Lower lobe of right lung (tissue), 2 donors: Measurements from ENCODE around the gene MAP3K15. TPM values are rescaled to one million over a fixed set of nuclear protein-coding genes. Genes with fewer than 3 reads are reported as not detected.
"Not testable (repeated sequence)": the region's sequence is repeated elsewhere in the genome, so short reads cannot be mapped to it uniquely, and the experiment has no call there.

Experiments
- ATAC-seq, 2 donors: fragments of 200-7000 bp; cut with Tn5 transposase; one replicate each; pipeline ENCODE4 v1.9.1; 2020 to 2022; ENCODE audit warnings: mild to moderate bottlenecking in 2 of 2, moderate library complexity in 2 of 2
- DNase-seq: peaks from one replicate; pipeline ENCODE4 v3.0.0-alpha.2; 2020
- H3K27ac ChIP-seq: fragments of 200-600 bp; one replicate; pipeline ENCODE4 v1.8.0; 2022
- H3K27me3 ChIP-seq: fragments of 200-600 bp; one replicate; pipeline ENCODE4 v1.8.0; 2022; ENCODE audit warnings: low read depth
- H3K36me3 ChIP-seq: fragments of 200-600 bp; one replicate; pipeline ENCODE4 v1.8.0; 2022; ENCODE audit warnings: mild to moderate bottlenecking
- H3K4me1 ChIP-seq: fragments of 200-600 bp; one replicate; pipeline ENCODE4 v1.8.0; 2022
- H3K4me3 ChIP-seq: fragments of 200-600 bp; one replicate; pipeline ENCODE4 v1.8.0; 2022; ENCODE audit warnings: mild to moderate bottlenecking
- H3K9me3 ChIP-seq: fragments of 200-600 bp; one replicate; pipeline ENCODE4 v1.8.0; 2022
- intact Hi-C: fragments of 100-400 bp; cut with DNase I; formaldehyde crosslinking; loops from one replicate; pipeline ENCODE4 v1.11.0; 2022
- total RNA-seq: library from RNA; stranded (reverse); fragmentation: NEBNext Ultra II Directional; extraction: Animal tissue kit (Norgen Biotek cat#: 25700); gene quantifications from one replicate; pipeline ENCODE4 v1.2.1, GENCODE V29; 2021
- TF ChIP-seq, protein P1 (sequence below): fragments of 200-600 bp; IDR thresholded peaks from one replicate; pipeline ENCODE4 v1.8.0; 2022; ENCODE audit warnings: antibody characterized with exemption, mild to moderate bottlenecking
- donor health status: DM: no; HTN: yes; CAD: no; lungs with severe emphysema.

MAP3K15 gene
- total RNA-seq, 1 donor from 2014 or later = 3.2 TPM

DNA sequence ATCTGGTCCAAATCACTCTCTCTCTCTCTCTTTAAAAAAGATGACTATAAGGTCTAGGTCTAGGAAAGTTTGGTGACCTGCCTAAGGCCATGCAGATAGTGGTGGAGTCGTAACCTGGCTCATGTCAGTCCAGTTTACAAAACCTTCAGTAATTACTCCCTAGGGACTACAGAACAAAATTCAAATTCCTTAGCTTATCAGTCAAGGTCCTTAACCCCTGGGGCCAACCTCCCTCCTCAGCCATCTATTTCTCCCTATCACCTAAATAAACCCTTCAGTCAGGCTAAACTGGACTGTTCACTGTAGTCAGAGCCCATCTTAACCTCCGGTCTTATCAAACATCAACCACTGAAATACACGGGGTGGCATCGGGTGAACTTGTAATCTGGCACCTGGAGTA lies 68.9 kb downstream of the MAP3K15 start:
- Histone ChIP-seq H3K4me3 (no peak overlapping the region), H3K27me3 (no peaks in the 10 kb centered on the region)

DNA sequence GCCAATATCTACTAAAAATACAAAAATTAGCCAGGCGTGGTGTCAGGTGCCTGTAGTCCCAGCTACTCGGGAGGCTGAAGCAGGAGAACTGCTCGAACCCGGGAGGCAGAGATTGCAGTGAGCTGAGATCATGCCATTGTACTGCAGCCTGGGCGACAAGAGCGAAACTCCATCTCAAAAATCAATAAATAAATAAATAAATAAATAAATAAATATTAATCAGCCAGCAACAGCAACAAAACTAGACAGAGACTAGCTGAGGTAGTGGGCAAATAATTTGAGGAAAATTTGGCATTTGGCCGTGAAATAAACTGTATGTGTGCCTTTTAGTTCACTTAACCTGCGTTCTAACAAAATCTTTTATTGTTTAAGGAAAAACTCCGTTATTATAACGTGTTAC lies 69.5 kb downstream of the MAP3K15 start:
- H3K4me3 ChIP-seq, H3K27me3 ChIP-seq, H3K36me3 ChIP-seq, ATAC-seq, H3K4me1 ChIP-seq, H3K27ac ChIP-seq, H3K9me3 ChIP-seq, DNase-seq, intact Hi-C loops: not testable (repeated sequence)

More for the DNA sequence above, 68.9 kb downstream of the MAP3K15 start:
- ATAC-seq (no peak), DNase-seq (no peak)
- Histone ChIP-seq H3K9me3 (no peaks in the 10 kb centered on the region), H3K36me3 (no peaks in the 10 kb centered on the region), H3K27ac (no peak overlapping the region), H3K4me1 (no peaks in the 10 kb centered on the region)
- intact Hi-C loops = no loop called here
- TF ChIP-seq, protein P1, sequence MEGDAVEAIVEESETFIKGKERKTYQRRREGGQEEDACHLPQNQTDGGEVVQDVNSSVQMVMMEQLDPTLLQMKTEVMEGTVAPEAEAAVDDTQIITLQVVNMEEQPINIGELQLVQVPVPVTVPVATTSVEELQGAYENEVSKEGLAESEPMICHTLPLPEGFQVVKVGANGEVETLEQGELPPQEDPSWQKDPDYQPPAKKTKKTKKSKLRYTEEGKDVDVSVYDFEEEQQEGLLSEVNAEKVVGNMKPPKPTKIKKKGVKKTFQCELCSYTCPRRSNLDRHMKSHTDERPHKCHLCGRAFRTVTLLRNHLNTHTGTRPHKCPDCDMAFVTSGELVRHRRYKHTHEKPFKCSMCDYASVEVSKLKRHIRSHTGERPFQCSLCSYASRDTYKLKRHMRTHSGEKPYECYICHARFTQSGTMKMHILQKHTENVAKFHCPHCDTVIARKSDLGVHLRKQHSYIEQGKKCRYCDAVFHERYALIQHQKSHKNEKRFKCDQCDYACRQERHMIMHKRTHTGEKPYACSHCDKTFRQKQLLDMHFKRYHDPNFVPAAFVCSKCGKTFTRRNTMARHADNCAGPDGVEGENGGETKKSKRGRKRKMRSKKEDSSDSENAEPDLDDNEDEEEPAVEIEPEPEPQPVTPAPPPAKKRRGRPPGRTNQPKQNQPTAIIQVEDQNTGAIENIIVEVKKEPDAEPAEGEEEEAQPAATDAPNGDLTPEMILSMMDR = no peak

DNA sequence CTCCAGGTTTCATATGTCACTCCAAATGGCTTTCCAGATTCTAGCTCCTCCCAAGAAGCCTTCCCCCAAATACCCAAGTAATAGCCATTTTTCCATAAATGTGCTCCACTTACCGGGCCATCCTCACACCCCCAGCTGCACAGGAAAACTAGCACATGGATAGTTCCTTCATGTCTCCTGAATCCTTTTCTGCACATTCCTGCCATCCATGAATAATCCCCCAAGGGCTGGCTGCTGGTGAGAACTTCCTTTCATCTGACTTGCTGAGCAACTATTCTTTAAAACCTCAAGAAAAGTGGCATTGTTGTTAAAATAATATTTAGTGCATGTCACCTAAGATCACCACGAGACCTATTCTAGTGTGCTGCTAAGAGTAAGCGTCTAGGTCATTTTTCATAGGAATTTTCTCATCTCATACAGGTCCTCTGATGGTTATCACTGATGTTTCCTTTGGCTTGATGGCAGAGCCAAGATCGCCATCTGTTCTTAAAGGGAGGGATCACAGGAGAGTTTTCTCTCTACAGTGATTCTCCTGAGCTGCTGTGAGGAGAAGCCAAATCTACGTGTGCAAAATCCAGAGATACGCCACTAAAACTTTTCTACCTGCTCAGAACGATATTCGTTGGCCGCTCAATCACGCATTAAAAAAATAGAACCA lies 71.3 kb downstream of the MAP3K15 start:
- no peaks in the 10 kb centered on the region for H3K36me3 ChIP-seq
- TF ChIP-seq, protein P1 = no peak
- H3K9me3 ChIP-seq = no peaks in the 10 kb centered on the region
- no peaks in the 10 kb centered on the region for H3K27me3 ChIP-seq
- no peak overlapping the region for H3K4me3 ChIP-seq
- ATAC-seq (no peak), DNase-seq (no peak)
- no peak overlapping the region for H3K27ac ChIP-seq
- H3K4me1 ChIP-seq = no peaks in the 10 kb centered on the region
- intact Hi-C loops = no loop called here

DNA sequence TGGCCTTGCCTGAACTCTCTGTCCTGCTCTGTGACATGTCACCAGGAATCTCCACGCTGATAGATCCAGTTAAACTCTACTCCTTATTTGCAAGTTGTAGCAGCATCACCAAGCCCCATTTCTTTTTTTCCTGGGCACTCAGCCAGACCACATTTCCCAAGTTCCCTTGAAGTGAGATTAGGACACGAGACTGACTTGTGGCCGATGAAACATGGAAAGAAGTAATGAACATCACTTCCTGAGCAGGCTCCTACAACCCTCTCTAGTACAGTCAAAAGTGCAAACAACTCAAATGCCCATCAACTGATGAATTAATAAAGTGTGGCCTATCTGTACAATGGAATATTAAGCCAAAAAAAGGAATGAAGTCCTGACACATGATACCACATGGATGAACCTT lies 74.6 kb downstream of the MAP3K15 start:
- Histone ChIP-seq H3K4me3 (no peak overlapping the region), H3K27ac (no peak overlapping the region), H3K36me3 (no peaks in the 10 kb centered on the region), H3K9me3 (no peaks in the 10 kb centered on the region), H3K27me3 (no peaks in the 10 kb centered on the region), H3K4me1 (no peaks in the 10 kb centered on the region)
- ATAC-seq (no peak), DNase-seq (no peak)
- intact Hi-C loops = no loop called here
- TF ChIP-seq, protein P1 = no peak

DNA sequence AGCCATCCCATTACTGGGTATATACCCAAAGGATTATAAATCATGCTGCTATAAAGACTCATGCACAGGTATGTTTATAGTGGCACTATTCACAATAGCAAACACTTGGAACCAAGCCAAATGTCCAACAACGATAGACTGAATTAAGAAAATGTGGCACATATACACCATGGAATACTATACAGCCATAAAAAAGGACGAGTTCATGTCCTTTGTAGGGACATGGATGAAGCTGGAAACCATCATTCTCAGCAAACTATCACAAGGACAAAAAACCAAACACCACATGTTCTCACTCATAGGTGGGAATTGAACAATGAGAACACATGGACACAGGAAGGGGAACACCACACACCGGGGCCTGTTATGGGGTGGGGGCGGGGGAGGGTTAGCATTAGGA lies 92.6 kb downstream of the MAP3K15 start:
- H3K4me3 ChIP-seq, ATAC-seq, DNase-seq, H3K27me3 ChIP-seq, H3K4me1 ChIP-seq, H3K27ac ChIP-seq, H3K9me3 ChIP-seq, intact Hi-C loops, H3K36me3 ChIP-seq: not testable (repeated sequence)

DNA sequence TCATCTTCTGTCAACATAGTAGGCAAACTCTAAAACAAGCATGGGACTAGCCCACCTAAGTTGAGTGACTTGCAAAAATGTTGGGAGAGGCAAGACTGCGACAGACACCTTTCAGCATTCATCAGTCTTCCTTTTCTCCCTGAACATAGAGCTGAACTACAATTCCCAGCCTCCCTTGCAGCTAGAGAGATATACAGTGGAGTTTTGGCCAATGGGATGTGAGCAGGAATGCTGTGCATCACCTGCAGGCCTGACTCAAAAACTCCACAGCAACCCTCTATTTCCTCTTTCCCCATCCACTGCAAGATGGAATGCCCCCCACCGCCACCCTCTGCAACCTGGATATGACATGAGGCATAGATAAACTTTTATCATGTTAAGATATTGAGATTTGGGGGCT lies 105.0 kb downstream of the MAP3K15 start:
- TF ChIP-seq, protein P1 = no peak
- intact Hi-C loops = no loop called here
- Histone ChIP-seq H3K4me3 (no peak overlapping the region), H3K4me1 (no peaks in the 10 kb centered on the region), H3K36me3 (no peaks in the 10 kb centered on the region), H3K27me3 (no peaks in the 10 kb centered on the region), H3K9me3 (no peaks in the 10 kb centered on the region), H3K27ac (no peak overlapping the region)
- ATAC-seq (no peak), DNase-seq (no peak)
